Tibial nerve (tissue), 4 donors: ENCODE results near the gene CABLES1. TPM values are rescaled to one million over a fixed set of nuclear protein-coding genes. Genes with fewer than 3 reads are reported as not detected.
"Not testable (repeated sequence)": the region's sequence is repeated elsewhere in the genome, so short reads cannot be mapped to it uniquely, and the experiment has no call there.

Experiments used
- DNase-seq, 2 donors: peaks; one replicate each; pipeline ENCODE4 v3.0.0-alpha.2; 2019; ENCODE audit warnings: low spot score in 2 of 2
- H3K27ac ChIP-seq, 4 donors: fragments of 200-600 bp; sonication (generic) in 3 of 4; one replicate each; pipeline ENCODE4 v1.5.1; 2017 to 2019; ENCODE audit warnings: mild to moderate bottlenecking in 1 of 4
- H3K27me3 ChIP-seq, 2 donors: fragments of 200-600 bp; sonication (generic) in 1 of 2; one replicate each; pipeline versions ENCODE4 v1.5.1 to v1.6.0; 2017 to 2019
- H3K36me3 ChIP-seq, 3 donors: fragments of 200-600 bp; sonication (generic); one replicate each; pipeline ENCODE4 v1.5.1; 2018 to 2019
- H3K4me1 ChIP-seq, 4 donors: fragments of 200-600 bp; sonication (generic) in 3 of 4; one replicate each; pipeline ENCODE4 v1.5.1; 2017 to 2019
- H3K4me3 ChIP-seq, 4 donors: fragments of 200-600 bp; sonication (generic) in 3 of 4; one replicate each; pipeline ENCODE4 v1.5.1; 2017 to 2019; ENCODE audit warnings: mild to moderate bottlenecking in 1 of 4, moderate library complexity in 1 of 4
- H3K9me3 ChIP-seq, 4 donors: fragments of 200-600 bp; sonication (generic) in 3 of 4; one replicate each; pipeline ENCODE4 v1.5.1; 2017 to 2019
- CTCF ChIP-seq, 5 experiments: fragments of 200-600 bp in 3 of 5; fragments of 450-650 bp in 2 of 5; sonication (generic) in 3 of 5; IDR thresholded peaks; one replicate each; pipeline ENCODE4 v1.5.1; 2016 to 2019; ENCODE audit warnings: antibody characterized with exemption in 5 of 5, mild to moderate bottlenecking in 3 of 5, moderate library complexity in 2 of 5
- EP300 ChIP-seq, 2 donors: sonication (generic); formaldehyde crosslinking; IDR thresholded peaks; one replicate each; pipeline ENCODE4 v1.6.1; 2017; ENCODE audit warnings: antibody characterized with exemption in 2 of 2, mild to moderate bottlenecking in 1 of 2
- POLR2A ChIP-seq, 2 donors: fragments of 450-650 bp; IDR thresholded peaks; one replicate each; pipeline ENCODE4 v1.6.1; 2017; ENCODE audit warnings: antibody characterized with exemption in 2 of 2, mild to moderate bottlenecking in 2 of 2, moderate library complexity in 2 of 2
- WGBS, 2 donors: methylation state at CpG; one replicate each; pipeline ENCODE4 v1.1.5; 2018; 5-methylcytosine and 5-hydroxymethylcytosine counted together
- total RNA-seq, 4 donors: library from RNA; depleted of rRNA; stranded (reverse); fragments of >200 nt; gene quantifications; one replicate each; pipeline ENCODE4 v1.1.0, GENCODE V29; 2016

Gene CABLES1
- total RNA-seq, 4 donors from 2014 or later = 17.3 to 32.1 (median 21.2) TPM

DNA sequence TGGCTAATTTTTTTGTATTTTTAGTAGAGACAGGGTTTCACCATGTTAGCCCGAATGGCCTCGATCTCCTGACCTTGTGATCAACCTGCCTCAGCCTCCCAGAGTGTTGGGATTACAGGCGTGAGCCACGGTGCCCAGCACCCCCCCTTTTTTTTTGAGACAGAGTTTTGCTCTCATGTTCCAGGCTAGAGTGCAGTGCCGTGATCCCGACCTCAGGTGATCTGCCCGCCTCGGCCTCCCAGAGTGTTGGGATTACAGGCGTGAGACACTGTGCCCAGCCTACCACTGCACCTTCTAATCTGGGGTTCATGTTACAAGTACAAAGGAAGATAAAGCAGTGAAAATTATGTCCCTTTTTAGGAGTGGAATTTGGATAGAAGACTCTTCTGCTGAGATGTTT is 41.5 kb upstream of the CABLES1 start:
- no peak for TF ChIP-seq CTCF (IDR thresholded peaks at IDR 0.05)
- TF ChIP-seq EP300 (IDR thresholded peaks at IDR 0.05) = no peak
- TF ChIP-seq POLR2A (IDR thresholded peaks at IDR 0.05) = no peak
- Histone ChIP-seq H3K27me3 (no peaks in the 10 kb centered on the region), H3K36me3 (no peaks in the 10 kb centered on the region), H3K9me3 (no peaks in the 10 kb centered on the region), H3K27ac (no peak overlapping the region), H3K4me1 (peaks cover 0 to 8% (median 0%) of the 10 kb centered on the region in 4 donors), H3K4me3 (no peak overlapping the region)
- no peak for DNase-seq
- 90 to 92% methylated on average over 9 of the region's 9 CpGs for WGBS, 2 donors

DNA sequence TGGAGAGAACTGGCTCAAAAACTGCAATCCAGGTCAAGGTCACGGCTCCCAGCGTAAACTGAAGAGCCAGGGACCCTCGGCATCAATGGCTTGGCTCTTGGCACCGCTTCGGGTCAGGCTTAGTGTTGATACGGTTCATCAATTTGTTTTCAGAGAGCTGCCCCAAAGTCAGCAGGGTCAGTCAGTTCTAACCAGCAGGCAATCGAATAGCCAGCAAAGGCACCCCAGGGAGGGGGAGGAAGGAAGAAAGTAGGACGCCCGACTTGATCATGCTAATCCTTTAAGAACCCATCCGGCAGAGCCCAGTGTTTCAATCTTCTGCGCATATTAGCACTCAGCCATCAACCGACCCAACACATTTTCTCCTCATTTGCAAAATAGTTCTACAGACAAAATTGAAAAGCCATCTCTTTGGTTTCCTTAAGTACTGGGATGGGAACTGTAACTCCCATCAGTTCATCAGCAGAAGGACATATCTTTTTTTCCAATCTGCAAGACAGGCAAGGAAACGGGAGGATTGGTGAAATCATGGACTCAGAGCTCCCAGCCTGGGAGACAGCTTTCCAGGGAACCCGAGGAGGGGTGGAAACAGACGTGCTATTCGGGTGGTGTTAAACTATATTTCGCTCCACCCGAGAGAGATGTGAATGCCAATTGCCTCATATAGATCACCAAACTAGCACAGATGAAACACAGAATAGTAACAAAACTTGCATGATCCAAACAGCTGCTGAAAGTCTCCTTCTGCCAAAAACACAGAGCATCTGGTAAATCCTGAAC is 40.7 kb upstream of the CABLES1 start:
- no peak overlapping the region for H3K4me3 ChIP-seq
- no peak for DNase-seq
- H3K4me1 ChIP-seq = peaks cover 0 to 8% (median 0%) of the 10 kb centered on the region in 4 donors
- TF ChIP-seq CTCF (IDR thresholded peaks at IDR 0.05) (no peak), POLR2A (IDR thresholded peaks at IDR 0.05) (no peak), EP300 (IDR thresholded peaks at IDR 0.05) (no peak)
- no peaks in the 10 kb centered on the region for H3K36me3 ChIP-seq
- H3K9me3 ChIP-seq = no peaks in the 10 kb centered on the region
- H3K27ac ChIP-seq = no peak overlapping the region
- H3K27me3 ChIP-seq = no peaks in the 10 kb centered on the region
- WGBS, 2 donors = 27 to 30% methylated on average over 18 of the region's 18 CpGs

DNA sequence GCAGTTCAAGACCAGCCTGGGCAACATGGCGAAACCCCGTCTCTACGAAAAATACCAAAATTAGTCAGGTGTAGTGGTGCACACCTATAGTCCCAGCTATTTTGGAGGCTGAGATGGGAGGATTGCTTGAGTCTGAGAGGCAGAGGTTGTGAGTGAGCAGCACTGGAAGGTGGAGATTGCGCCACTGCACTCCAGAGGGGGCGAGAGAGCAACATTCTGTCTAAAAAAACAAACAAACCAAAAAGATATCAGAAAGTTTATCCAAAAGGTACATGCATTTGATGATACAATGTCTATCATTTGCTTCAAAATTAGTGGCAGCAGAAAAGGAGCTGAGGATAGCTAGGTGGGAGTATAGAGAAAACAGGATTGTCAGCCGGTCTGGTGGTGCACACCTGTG is 39.8 kb upstream of the CABLES1 start:
- H3K36me3 ChIP-seq = no peaks in the 10 kb centered on the region
- TF ChIP-seq EP300 (IDR thresholded peaks at IDR 0.05) (no peak), CTCF (IDR thresholded peaks at IDR 0.05) (no peak), POLR2A (IDR thresholded peaks at IDR 0.05) (no peak)

DNA sequence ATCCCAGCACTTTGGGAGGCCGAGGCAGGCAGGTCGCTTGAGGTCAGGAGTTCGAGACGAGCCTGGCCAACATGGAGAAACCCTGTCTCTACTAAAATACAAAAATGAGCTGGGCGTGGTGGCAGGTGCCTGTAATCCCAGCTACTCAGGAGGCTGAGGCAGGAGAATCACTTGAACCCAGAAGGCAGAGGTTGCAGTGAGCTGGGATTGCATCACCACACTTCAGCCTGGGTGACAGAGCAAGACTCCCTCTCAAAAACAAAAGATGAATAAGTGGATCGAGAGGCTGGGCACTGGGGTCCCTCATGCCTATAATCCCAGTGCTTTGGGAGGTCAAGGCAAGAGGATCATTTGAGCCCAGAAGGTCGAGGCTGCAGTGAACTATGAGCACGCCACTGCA is 38.3 kb upstream of the CABLES1 start:
- WGBS, 2 donors = 87 to 93% methylated on average over 8 of the region's 8 CpGs
- not testable (repeated sequence) for H3K27ac ChIP-seq, H3K4me1 ChIP-seq, DNase-seq, H3K36me3 ChIP-seq, H3K9me3 ChIP-seq, H3K4me3 ChIP-seq, H3K27me3 ChIP-seq

More for the DNA sequence above, 39.8 kb upstream of the CABLES1 start:
- Histone ChIP-seq H3K27me3 (no peaks in the 10 kb centered on the region), H3K9me3 (no peaks in the 10 kb centered on the region), H3K27ac (no peak overlapping the region), H3K4me3 (no peak overlapping the region), H3K4me1 (peaks cover 0 to 8% (median 0%) of the 10 kb centered on the region in 4 donors)
- no peak for DNase-seq
- WGBS, 2 donors = 90 to 93% methylated on average over 6 of the region's 6 CpGs

DNA sequence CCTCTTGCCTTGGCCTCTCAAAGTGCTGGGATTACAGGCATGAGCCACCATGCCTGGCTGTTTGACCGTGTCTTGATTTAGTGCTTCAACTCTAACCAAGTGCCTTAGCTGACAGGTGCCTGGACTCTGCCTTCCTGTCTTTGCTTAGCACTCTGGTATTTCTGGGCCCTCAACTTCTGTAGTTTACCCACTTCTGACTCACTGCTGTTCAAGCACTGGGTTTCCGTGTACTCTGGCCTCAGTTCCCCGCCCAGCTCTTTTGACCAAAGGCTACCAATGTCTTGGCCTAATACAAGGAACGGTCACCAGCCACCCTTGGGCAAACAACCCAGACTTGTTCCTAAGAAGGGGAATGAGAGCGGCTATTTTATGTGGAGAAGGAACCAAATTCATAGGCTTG is 35.7 kb upstream of the CABLES1 start:
- no peak overlapping the region for H3K4me3 ChIP-seq
- H3K4me1 ChIP-seq = peaks cover 0 to 3% (median 0%) of the 10 kb centered on the region in 4 donors
- TF ChIP-seq EP300 (IDR thresholded peaks at IDR 0.05) (no peak), CTCF (IDR thresholded peaks at IDR 0.05) (no peak), POLR2A (IDR thresholded peaks at IDR 0.05) (no peak)
- 88 to 92% methylated on average over 5 of the region's 5 CpGs for WGBS, 2 donors
- DNase-seq = no peak
- H3K9me3 ChIP-seq = no peaks in the 10 kb centered on the region
- no peak overlapping the region for H3K27ac ChIP-seq
- H3K36me3 ChIP-seq = no peaks in the 10 kb centered on the region
- no peaks in the 10 kb centered on the region for H3K27me3 ChIP-seq
